Endometrial microvascular endothelial cells (primary cell): ENCODE results near the gene C15orf39. TPM values are rescaled to one million over a fixed set of nuclear protein-coding genes. Genes with fewer than 3 reads are reported as not detected.
"Not testable (repeated sequence)": the region's sequence is repeated elsewhere in the genome, so short reads cannot be mapped to it uniquely, and the experiment has no call there.

Experiments
- in situ Hi-C: cut with HindIII; loops from 2 replicates; pipeline ENCODE4 v1.10.0; 2017; ENCODE audit warnings: low sequenced_read_pairs, low pct_unique_long_range_greater_than_20kb; ENCODE audit errors: inconsistent ontology term
- total RNA-seq: library from RNA; depleted of rRNA; stranded (reverse); fragments of >200 nt; gene quantifications from one replicate; pipeline ENCODE4 v1.2.3, GENCODE V29; 2015; ENCODE audit errors: inconsistent ontology term

Gene C15orf39
- total RNA-seq, 1 donor from 2014 or later = 16.1 TPM

- in situ Hi-C loops = no loop called here
Measured at GRCh38 chr15:75238150-75238549, 36.5 kb downstream of the C15orf39 start.

GRCh38 chr15:75245741-75246140 is 44.1 kb downstream of the C15orf39 start:
- in situ Hi-C loops = not testable (repeated sequence)

- in situ Hi-C loops = not testable (repeated sequence)
Measured at GRCh38 chr15:75248991-75249390, 47.3 kb downstream of the C15orf39 start.

- in situ Hi-C loops = no loop called here
Measured at GRCh38 chr15:75249726-75250125, 48.0 kb downstream of the C15orf39 start.

- in situ Hi-C loops = not testable (repeated sequence)
Measured at GRCh38 chr15:75251343-75251742, 49.7 kb downstream of the C15orf39 start.

- in situ Hi-C loops = not testable (repeated sequence)
Measured at GRCh38 chr15:75252285-75252684, 50.6 kb downstream of the C15orf39 start.

GRCh38 chr15:75258034-75258433 is 56.4 kb downstream of the C15orf39 start, which contains the start of gene GOLGA6C:
Gene GOLGA6C (plus strand): TSS chr15:75258334. CDS start chr15:75258599, 265 bp downstream.
- in situ Hi-C loops = not testable (repeated sequence)

GRCh38 chr15:75258620-75259343 is 57.1 kb downstream of the C15orf39 start:
- in situ Hi-C loops = not testable (repeated sequence)

GRCh38 chr15:75259873-75260272 is 58.2 kb downstream of the C15orf39 start:
- in situ Hi-C loops = not testable (repeated sequence)

Other genes starting within 250 kb of the C15orf39 start
- 11.8 TPM for gene RPP25, start 245.1 kb upstream of the C15orf39 start, total RNA-seq
- 27.4 TPM for gene SCAMP5, start 206.3 kb upstream of the C15orf39 start, total RNA-seq
- gene PPCDC, start 178.3 kb upstream of the C15orf39 start, total RNA-seq = 29.0 TPM
- gene GOLGA6C, start 56.5 kb downstream of the C15orf39 start, total RNA-seq = not detected
- not detected for gene GOLGA6D, start 81.0 kb downstream of the C15orf39 start, total RNA-seq
- 88.2 TPM for gene COMMD4, start 134.2 kb downstream of the C15orf39 start, total RNA-seq
- gene NEIL1, start 145.2 kb downstream of the C15orf39 start, total RNA-seq = 8.3 TPM
- 90.7 TPM for gene MAN2C1, start 166.7 kb downstream of the C15orf39 start, total RNA-seq
- 21.0 TPM for gene SIN3A, start 249.8 kb downstream of the C15orf39 start, total RNA-seq